Common myeloid progenitor, CD34-positive (primary cell): Measurements from ENCODE around the gene DOCK1.

Experiments used
- CTCF ChIA-PET: fragments of 350-600 bp; sonication (Branson Sonifier 250); formaldehyde crosslinking; loops from one replicate; lab custom pipeline; 2021; ENCODE audit warnings: antibody characterized with exemption; lab: Charles Lee
- POLR2A ChIA-PET: fragments of 350-600 bp; sonication (Branson Sonifier 250); formaldehyde crosslinking; loops from one replicate; lab custom pipeline; 2021; ENCODE audit warnings: antibody characterized with exemption; lab: Charles Lee
- DNase-seq, 3 donors: peaks; one replicate each; pipeline versions ENCODE4 v3.0.0 to v3.0.0-alpha.2; 2013
- H3K27ac ChIP-seq, 2 experiments: 1 replicate in 1 of 2; 2 replicates in 1 of 2; pipeline ENCODE4 v1.7.0; 2013; ENCODE audit warnings: inconsistent platforms in 2 of 2, low read length in 2 of 2, mild to moderate bottlenecking in 2 of 2, low read depth in 1 of 2, moderate library complexity in 1 of 2; ENCODE audit not compliant: severe bottlenecking in 2 of 2, insufficient read depth in 1 of 2, poor library complexity in 1 of 2
- H3K27me3 ChIP-seq, 5 experiments: replicated peaks in 2 of 5; 1 replicate in 3 of 5; 2 replicates in 2 of 5; pipeline versions ENCODE4 v1.6.1 to v1.7.0; 2013; ENCODE audit warnings: low read length in 4 of 5, mild to moderate bottlenecking in 2 of 5, moderate library complexity in 2 of 5, inconsistent platforms in 1 of 5; ENCODE audit not compliant: insufficient read depth in 5 of 5, control insufficient read depth in 4 of 5
- H3K36me3 ChIP-seq, 4 experiments: 1 replicate in 2 of 4; 2 replicates in 2 of 4; pipeline versions ENCODE4 v1.6.1 to v1.7.0; 2013; ENCODE audit warnings: low read length in 3 of 4, control low read depth in 1 of 4, mild to moderate bottlenecking in 1 of 4; ENCODE audit not compliant: control insufficient read depth in 4 of 4, insufficient read depth in 4 of 4
- H3K4me1 ChIP-seq, 4 experiments: 1 replicate in 3 of 4; 2 replicates in 1 of 4; pipeline versions ENCODE4 v1.6.1 to v1.7.1; 2013; ENCODE audit warnings: low read length in 3 of 4, mild to moderate bottlenecking in 3 of 4, control low read depth in 1 of 4, inconsistent platforms in 1 of 4, moderate library complexity in 1 of 4; ENCODE audit not compliant: control insufficient read depth in 4 of 4, insufficient read depth in 4 of 4; ENCODE audit errors: control extremely low read depth in 1 of 4
- H3K4me3 ChIP-seq, 7 experiments: 1 replicate in 4 of 7; 2 replicates in 3 of 7; pipeline versions ENCODE4 v1.5.1 to v1.7.0; 2013; ENCODE audit warnings: mild to moderate bottlenecking in 7 of 7, low read length in 6 of 7, moderate library complexity in 6 of 7, inconsistent platforms in 2 of 7, low read depth in 2 of 7, control low read depth in 1 of 7; ENCODE audit not compliant: insufficient read depth in 4 of 7, control insufficient read depth in 1 of 7; ENCODE audit errors: extremely low read depth in 1 of 7
- H3K9me3 ChIP-seq, 5 experiments: 1 replicate in 4 of 5; 2 replicates in 1 of 5; pipeline versions ENCODE4 v1.6.1 to v1.7.1; 2013; ENCODE audit warnings: low read length in 4 of 5, mild to moderate bottlenecking in 2 of 5, inconsistent platforms in 1 of 5, low read depth in 1 of 5, moderate library complexity in 1 of 5; ENCODE audit not compliant: control insufficient read depth in 4 of 5, insufficient read depth in 2 of 5; ENCODE audit errors: control extremely low read depth in 1 of 5
- WGBS: methylation state at CpG from one replicate; pipeline ENCODE4 v1.1.5; 2013; ENCODE audit not compliant: insufficient coverage; 5-methylcytosine and 5-hydroxymethylcytosine counted together

Gene DOCK1

GRCh38 chr10:127356360-127356759, 451.1 kb downstream of the DOCK1 start:
- DNase-seq, result no peak
- no peak overlapping the region for H3K4me3 ChIP-seq
- H3K27ac ChIP-seq, result no peak overlapping the region
- ChIA-PET POLR2A (no interaction called here), CTCF (no interaction called here)
- WGBS, result 90% methylated on average over 4 of the region's 6 CpGs
- H3K36me3 ChIP-seq, result peaks cover 0 to 7% (median 4%) of the 10 kb centered on the region in 4 experiments
- no peaks in the 10 kb centered on the region for H3K9me3 ChIP-seq
- H3K27me3 ChIP-seq, result no peaks in the 10 kb centered on the region
- H3K4me1 ChIP-seq, result peaks cover 0 to 2% (median 0%) of the 10 kb centered on the region in 4 experiments

- DNase-seq, result no peak
- H3K36me3 ChIP-seq, result peaks cover 0 to 8% (median 5%) of the 10 kb centered on the region in 4 experiments
- H3K9me3 ChIP-seq, result no peaks in the 10 kb centered on the region
- ChIA-PET POLR2A (no interaction called here), CTCF (no interaction called here)
- H3K4me3 ChIP-seq, result no peak overlapping the region
- WGBS, result 92% methylated on average over 3 of the region's 6 CpGs
- H3K27ac ChIP-seq, result no peak overlapping the region
- H3K4me1 ChIP-seq, result peaks cover 0 to 2% (median 0%) of the 10 kb centered on the region in 4 experiments
- no peaks in the 10 kb centered on the region for H3K27me3 ChIP-seq
Observed at GRCh38 chr10:127357265-127357664, 452.0 kb downstream of the DOCK1 start.

GRCh38 chr10:127358337-127358736, 453.1 kb downstream of the DOCK1 start:
- WGBS, result 90% methylated on average over 9 of the region's 9 CpGs
- CTCF ChIA-PET, result no interaction called here
- Histone ChIP-seq H3K4me1 (peaks cover 0 to 2% (median 0%) of the 10 kb centered on the region in 4 experiments), H3K36me3 (peaks cover 0 to 15% (median 7%) of the 10 kb centered on the region in 4 experiments), H3K4me3 (no peak overlapping the region), H3K27me3 (no peaks in the 10 kb centered on the region), H3K27ac (no peak overlapping the region), H3K9me3 (no peaks in the 10 kb centered on the region)
- DNase-seq, result no peak
- POLR2A ChIA-PET, result no interaction called here

GRCh38 chr10:127364034-127364433, 458.8 kb downstream of the DOCK1 start:
- H3K4me1 ChIP-seq, result peaks cover 0 to 2% (median 0%) of the 10 kb centered on the region in 4 experiments
- no peak overlapping the region for H3K27ac ChIP-seq
- no peak for DNase-seq
- ChIA-PET CTCF (no interaction called here), POLR2A (no interaction called here)
- no peaks in the 10 kb centered on the region for H3K27me3 ChIP-seq
- H3K4me3 ChIP-seq, result no peak overlapping the region
- H3K36me3 ChIP-seq, result peaks cover 0 to 26% (median 2%) of the 10 kb centered on the region in 4 experiments
- WGBS, result 98% methylated on average over 10 of the region's 11 CpGs
- H3K9me3 ChIP-seq, result no peaks in the 10 kb centered on the region

- Histone ChIP-seq H3K36me3 (peaks cover 0 to 21% (median 0%) of the 10 kb centered on the region in 4 experiments), H3K4me1 (no peaks in the 10 kb centered on the region), H3K27me3 (no peaks in the 10 kb centered on the region), H3K27ac (no peak overlapping the region), H3K4me3 (no peak overlapping the region), H3K9me3 (no peaks in the 10 kb centered on the region)
- ChIA-PET CTCF (no interaction called here), POLR2A (no interaction called here)
- WGBS, result 94% methylated on average over 2 of the region's 5 CpGs
- no peak for DNase-seq
Observed at GRCh38 chr10:127368101-127368500, 462.9 kb downstream of the DOCK1 start.

- ChIA-PET CTCF (no interaction called here), POLR2A (no interaction called here)
- Histone ChIP-seq H3K27ac (no peak overlapping the region), H3K4me3 (no peak overlapping the region), H3K4me1 (no peaks in the 10 kb centered on the region), H3K27me3 (no peaks in the 10 kb centered on the region), H3K9me3 (no peaks in the 10 kb centered on the region), H3K36me3 (peaks cover 0 to 19% (median under 1%) of the 10 kb centered on the region in 4 experiments)
- no peak for DNase-seq
- WGBS, result 100% methylated on average over 2 of the region's 4 CpGs
Observed at GRCh38 chr10:127368929-127369328, 463.7 kb downstream of the DOCK1 start.

- H3K27ac ChIP-seq, result no peak overlapping the region
- H3K4me3 ChIP-seq, result no peak overlapping the region
- H3K27me3 ChIP-seq, result no peaks in the 10 kb centered on the region
- H3K9me3 ChIP-seq, result no peaks in the 10 kb centered on the region
- CTCF ChIA-PET, result interaction anchor here (2.4 kb wide), 1 partner anchor 9 kb away, joined by 5 read pairs; no protein-coding TSS in a partner anchor
- H3K4me1 ChIP-seq, result no peaks in the 10 kb centered on the region
- no peak for DNase-seq
- H3K36me3 ChIP-seq, result peaks cover 0 to 34% (median 5%) of the 10 kb centered on the region in 4 experiments
- WGBS, result 98% methylated on average over 6 of the region's 7 CpGs
- POLR2A ChIA-PET, result no interaction called here
Observed at GRCh38 chr10:127370601-127371000, 465.4 kb downstream of the DOCK1 start.
